RWPE2 (cell line): Measurements from ENCODE around the gene PRDM16.

Experiments
- ATAC-seq: fragments of 200-7000 bp; cut with Tn5 transposase; 3 replicates; pipeline ENCODE4 v1.9.1; 2021; ENCODE audit warnings: low read depth
- DNase-seq: peaks from one replicate; pipeline ENCODE4 v3.0.0-alpha.2; 2020; ENCODE audit warnings: low spot score
- H3K27ac ChIP-seq: fragments of 450-650 bp; 2 replicates; pipeline ENCODE4 v1.5.1; 2017; ENCODE audit warnings: mild to moderate bottlenecking; ENCODE audit not compliant: poor library complexity, severe bottlenecking
- H3K27me3 ChIP-seq: fragments of 250-450 bp; sonication (Bioruptor Pico); 2 replicates; pipeline ENCODE4 v1.5.1; 2021; ENCODE audit warnings: mild to moderate bottlenecking, moderate library complexity; ENCODE audit not compliant: insufficient read depth, poor library complexity, severe bottlenecking
- H3K36me3 ChIP-seq: fragments of 250-450 bp; sonication (Bioruptor Pico); 2 replicates; pipeline ENCODE4 v1.5.1; 2020; ENCODE audit warnings: low read depth, mild to moderate bottlenecking, moderate library complexity
- H3K4me1 ChIP-seq: fragments of 250-450 bp; sonication (Bioruptor Pico); 2 replicates; pipeline ENCODE4 v1.5.1; 2021; ENCODE audit warnings: mild to moderate bottlenecking, moderate library complexity; ENCODE audit not compliant: insufficient read depth, poor library complexity, severe bottlenecking
- H3K4me3 ChIP-seq: fragments of 250-450 bp; sonication (Bioruptor Pico); 2 replicates; pipeline ENCODE4 v1.5.1; 2021; ENCODE audit warnings: mild to moderate bottlenecking, moderate library complexity; ENCODE audit not compliant: severe bottlenecking
- H3K9me3 ChIP-seq: fragments of 250-450 bp; sonication (Bioruptor Pico); 2 replicates; pipeline ENCODE4 v1.5.1; 2021; ENCODE audit warnings: mild to moderate bottlenecking, moderate library complexity; ENCODE audit not compliant: severe bottlenecking
- CTCF ChIP-seq: fragments of 450-650 bp; IDR thresholded peaks from one replicate; pipeline ENCODE4 v1.5.1; 2017; ENCODE audit warnings: mild to moderate bottlenecking, moderate library complexity; ENCODE audit not compliant: poor library complexity, severe bottlenecking

PRDM16 gene

GRCh38 chr1:3021801-3022401 lies 47.1 kb upstream of the PRDM16 start:
- no peaks in the 10 kb centered on the region for H3K9me3 ChIP-seq
- no peak for TF ChIP-seq CTCF
- ATAC-seq = no peak
- no peaks in the 10 kb centered on the region for H3K4me1 ChIP-seq
- no peaks in the 10 kb centered on the region for H3K27me3 ChIP-seq
- peak; percentile 68 for DNase-seq
- H3K27ac ChIP-seq = no peak overlapping the region
- no peak overlapping the region for H3K4me3 ChIP-seq
- H3K36me3 ChIP-seq = no peaks in the 10 kb centered on the region

GRCh38 chr1:3022511-3022973 lies 46.5 kb upstream of the PRDM16 start:
- Histone ChIP-seq H3K9me3 (no peaks in the 10 kb centered on the region), H3K4me3 (no peak overlapping the region), H3K27ac (no peak overlapping the region), H3K36me3 (no peaks in the 10 kb centered on the region), H3K4me1 (no peaks in the 10 kb centered on the region), H3K27me3 (no peaks in the 10 kb centered on the region)
- no peak for TF ChIP-seq CTCF
- DNase-seq (peak; percentile 49), ATAC-seq (no peak)

GRCh38 chr1:3022976-3023375 lies 46.0 kb upstream of the PRDM16 start:
- no peaks in the 10 kb centered on the region for H3K9me3 ChIP-seq
- ATAC-seq = no peak

GRCh38 chr1:3024019-3024418 lies 45.0 kb upstream of the PRDM16 start:
- DNase-seq (no peak), ATAC-seq (no peak)
- Histone ChIP-seq H3K36me3 (no peaks in the 10 kb centered on the region), H3K9me3 (no peaks in the 10 kb centered on the region), H3K27ac (no peak overlapping the region), H3K4me1 (no peaks in the 10 kb centered on the region), H3K4me3 (no peak overlapping the region), H3K27me3 (no peaks in the 10 kb centered on the region)
- no peak for TF ChIP-seq CTCF

More at GRCh38 chr1:3022976-3023375, 46.0 kb upstream of the PRDM16 start:
- H3K27me3 ChIP-seq = no peaks in the 10 kb centered on the region
- H3K36me3 ChIP-seq = no peaks in the 10 kb centered on the region
- no peak for TF ChIP-seq CTCF
- no peaks in the 10 kb centered on the region for H3K4me1 ChIP-seq
- H3K27ac ChIP-seq = no peak overlapping the region
- H3K4me3 ChIP-seq = no peak overlapping the region
- DNase-seq = no peak

GRCh38 chr1:3024588-3024987 lies 44.4 kb upstream of the PRDM16 start:
- TF ChIP-seq CTCF = no peak
- H3K27ac ChIP-seq = no peak overlapping the region
- no peaks in the 10 kb centered on the region for H3K4me1 ChIP-seq
- no peaks in the 10 kb centered on the region for H3K27me3 ChIP-seq
- H3K9me3 ChIP-seq = no peaks in the 10 kb centered on the region
- no peak for DNase-seq
- ATAC-seq = no peak
- H3K36me3 ChIP-seq = no peaks in the 10 kb centered on the region
- H3K4me3 ChIP-seq = no peak overlapping the region
